Body of pancreas (tissue), 4 donors: ENCODE measurements around the gene DPYSL4. TPM values are rescaled to one million over a fixed set of nuclear protein-coding genes. Genes with fewer than 3 reads are reported as not detected.
"Not testable (repeated sequence)": the region's sequence is repeated elsewhere in the genome, so short reads cannot be mapped to it uniquely, and the experiment has no call there.

Experiments used
- ATAC-seq: fragments of 150-250 bp; one replicate; pipeline ENCODE4 v1.9.1; 2016
- DNase-seq, 4 donors: peaks; one replicate each; pipeline ENCODE4 v3.0.0-alpha.2; 2019
- H3K27ac ChIP-seq, 4 donors: fragments of 200-600 bp; sonication (generic); 1 replicate in 3 of 4; 2 replicates in 1 of 4; pipeline versions ENCODE4 v1.5.1 to v1.6.1; 2016 to 2019; ENCODE audit warnings: mild to moderate bottlenecking in 1 of 4, mixed read lengths in 1 of 4, moderate library complexity in 1 of 4
- H3K27me3 ChIP-seq, 2 donors: fragments of 200-600 bp; sonication (generic); one replicate each; pipeline ENCODE4 v1.6.0; 2016; ENCODE audit warnings: mild to moderate bottlenecking in 1 of 2
- H3K36me3 ChIP-seq, 2 donors: fragments of 200-600 bp; sonication (generic); replicated peaks in 1 of 2; 2 replicates each; pipeline ENCODE4 v1.5.1; 2016; ENCODE audit warnings: low read depth in 2 of 2; ENCODE audit not compliant: insufficient read depth in 1 of 2
- H3K4me1 ChIP-seq: fragments of 200-600 bp; sonication (generic); one replicate; pipeline ENCODE4 v1.6.0; 2016
- H3K4me3 ChIP-seq, 2 donors: fragments of 200-600 bp; sonication (generic); 1 replicate in 1 of 2; 2 replicates in 1 of 2; pipeline ENCODE4 v1.5.1; 2016 to 2019
- H3K9me3 ChIP-seq, 3 donors: fragments of 200-600 bp; sonication (generic); 1 replicate in 2 of 3; 2 replicates in 1 of 3; pipeline ENCODE4 v1.5.1; 2016
- POLR2A ChIP-seq, 3 donors: fragments of 450-650 bp; IDR thresholded peaks; one replicate each; pipeline ENCODE4 v1.6.1; 2016; ENCODE audit warnings: antibody characterized with exemption in 3 of 3, mild to moderate bottlenecking in 2 of 3
- WGBS, 2 donors: methylation state at CpG; one replicate each; pipeline ENCODE4 v1.1.5; 2017; 5-methylcytosine and 5-hydroxymethylcytosine counted together
- intact Hi-C: fragments of 100-400 bp; cut with DNase I; formaldehyde crosslinking; loops from one replicate; pipeline ENCODE4 v1.15.1; 2023
- total RNA-seq, 2 donors: library from RNA; depleted of rRNA; stranded (reverse); fragments of >200 nt; gene quantifications; one replicate each; pipeline ENCODE4 v1.1.0, GENCODE V29; 2016
- TF ChIP-seq, protein P1 (sequence below), 7 experiments: fragments of 450-650 bp in 4 of 7; fragments of 200-600 bp in 3 of 7; sonication (generic) in 3 of 7; IDR thresholded peaks; one replicate each; pipeline ENCODE4 v1.5.1; 2016 to 2019; ENCODE audit warnings: antibody characterized with exemption in 7 of 7

DPYSL4 gene
- total RNA-seq, 2 donors from 2014 or later, result 0.52 TPM; not detected in 1

DNA sequence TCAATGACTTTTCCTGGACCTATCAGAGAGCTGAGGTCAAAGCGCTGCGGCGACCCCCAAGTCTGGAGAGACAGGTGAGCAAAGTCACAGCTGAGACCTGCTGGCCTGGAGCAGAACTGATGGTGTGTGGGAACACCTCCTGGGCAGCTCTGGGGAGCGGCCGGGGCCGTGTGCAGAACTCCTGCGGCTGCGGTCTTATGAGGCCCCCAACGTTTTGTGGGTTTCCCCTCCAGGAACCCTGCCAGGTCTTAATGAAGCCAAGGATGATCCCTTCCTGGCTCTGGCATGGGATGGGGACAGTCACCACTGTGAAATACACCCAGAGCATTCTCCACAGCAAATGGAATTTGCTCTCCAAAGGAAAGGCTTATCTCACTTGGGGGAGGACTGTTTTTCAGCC lies 26.1 kb downstream of the DPYSL4 start:
- TF ChIP-seq POLR2A (IDR thresholded peaks at IDR 0.05), result no peak
- 80 to 92% methylated on average over 4 to 9 of the region's 9 CpGs for WGBS, 2 donors
- Histone ChIP-seq H3K36me3 (no peaks in the 10 kb centered on the region), H3K27ac (no peak overlapping the region), H3K27me3 (no peaks in the 10 kb centered on the region), H3K4me3 (no peak overlapping the region), H3K4me1 (no peaks in the 10 kb centered on the region), H3K9me3 (peaks cover 0 to 10% (median 0%) of the 10 kb centered on the region in 3 donors)
- intact Hi-C loops, result no loop called here
- no peak for DNase-seq
- ATAC-seq, result no peak

DNA sequence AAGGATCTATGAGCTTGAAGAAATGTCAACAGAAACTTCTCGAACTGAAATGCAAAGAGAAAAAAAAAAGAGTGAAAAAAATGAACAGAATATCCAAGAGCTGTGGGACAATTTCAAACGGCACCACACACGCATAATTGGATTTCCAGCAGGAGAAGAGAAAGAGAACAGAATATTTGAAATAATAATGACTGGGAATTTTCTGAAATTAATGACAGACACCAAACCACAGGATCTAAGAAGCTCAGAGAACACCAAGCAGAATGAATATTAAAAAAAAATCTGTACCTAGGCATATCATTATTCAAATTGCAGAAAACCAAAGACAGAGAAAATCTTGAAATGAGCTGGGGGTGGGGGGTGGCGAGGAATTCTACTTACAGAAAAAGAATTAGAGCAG lies 27.2 kb downstream of the DPYSL4 start:
- H3K9me3 ChIP-seq, result peaks cover 0 to 10% (median 0%) of the 10 kb centered on the region in 3 donors
- TF ChIP-seq, protein P1, sequence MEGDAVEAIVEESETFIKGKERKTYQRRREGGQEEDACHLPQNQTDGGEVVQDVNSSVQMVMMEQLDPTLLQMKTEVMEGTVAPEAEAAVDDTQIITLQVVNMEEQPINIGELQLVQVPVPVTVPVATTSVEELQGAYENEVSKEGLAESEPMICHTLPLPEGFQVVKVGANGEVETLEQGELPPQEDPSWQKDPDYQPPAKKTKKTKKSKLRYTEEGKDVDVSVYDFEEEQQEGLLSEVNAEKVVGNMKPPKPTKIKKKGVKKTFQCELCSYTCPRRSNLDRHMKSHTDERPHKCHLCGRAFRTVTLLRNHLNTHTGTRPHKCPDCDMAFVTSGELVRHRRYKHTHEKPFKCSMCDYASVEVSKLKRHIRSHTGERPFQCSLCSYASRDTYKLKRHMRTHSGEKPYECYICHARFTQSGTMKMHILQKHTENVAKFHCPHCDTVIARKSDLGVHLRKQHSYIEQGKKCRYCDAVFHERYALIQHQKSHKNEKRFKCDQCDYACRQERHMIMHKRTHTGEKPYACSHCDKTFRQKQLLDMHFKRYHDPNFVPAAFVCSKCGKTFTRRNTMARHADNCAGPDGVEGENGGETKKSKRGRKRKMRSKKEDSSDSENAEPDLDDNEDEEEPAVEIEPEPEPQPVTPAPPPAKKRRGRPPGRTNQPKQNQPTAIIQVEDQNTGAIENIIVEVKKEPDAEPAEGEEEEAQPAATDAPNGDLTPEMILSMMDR (IDR thresholded peaks at IDR 0.05), result no peak
- no peak for TF ChIP-seq POLR2A (IDR thresholded peaks at IDR 0.05)
- ATAC-seq (no peak), DNase-seq (no peak)
- H3K36me3 ChIP-seq, result no peaks in the 10 kb centered on the region
- no peaks in the 10 kb centered on the region for H3K27me3 ChIP-seq
- 47 to 57% methylated on average over 4 of the region's 4 CpGs for WGBS, 2 donors
- H3K4me3 ChIP-seq, result no peak overlapping the region
- no peaks in the 10 kb centered on the region for H3K4me1 ChIP-seq
- intact Hi-C loops, result no loop called here
- H3K27ac ChIP-seq, result no peak overlapping the region

DNA sequence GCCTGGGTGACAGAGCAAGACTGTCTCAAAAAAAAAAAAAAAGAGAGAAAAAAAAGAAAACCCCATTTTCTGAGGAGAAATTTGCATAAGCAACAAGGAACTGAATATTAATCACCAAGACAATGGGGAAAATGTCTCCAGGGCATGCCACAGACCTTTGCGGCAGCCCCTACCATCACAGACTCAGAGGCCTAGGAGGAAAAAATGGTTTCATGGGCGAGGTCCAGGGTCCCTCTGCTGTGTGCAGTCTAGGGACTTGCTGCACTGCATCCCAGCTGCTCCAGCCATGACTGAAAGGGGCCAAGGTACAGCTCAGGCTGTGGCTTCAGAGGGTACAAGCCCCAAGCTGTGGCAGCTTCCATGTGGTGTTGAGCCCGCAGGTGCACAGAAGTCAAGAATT lies 29.7 kb downstream of the DPYSL4 start:
- DNase-seq, intact Hi-C loops, H3K4me1 ChIP-seq, H3K9me3 ChIP-seq, H3K4me3 ChIP-seq, H3K36me3 ChIP-seq, ATAC-seq, H3K27me3 ChIP-seq, H3K27ac ChIP-seq: not testable (repeated sequence)
- WGBS, 2 donors, result 82 to 94% methylated on average over 3 of the region's 3 CpGs

DNA sequence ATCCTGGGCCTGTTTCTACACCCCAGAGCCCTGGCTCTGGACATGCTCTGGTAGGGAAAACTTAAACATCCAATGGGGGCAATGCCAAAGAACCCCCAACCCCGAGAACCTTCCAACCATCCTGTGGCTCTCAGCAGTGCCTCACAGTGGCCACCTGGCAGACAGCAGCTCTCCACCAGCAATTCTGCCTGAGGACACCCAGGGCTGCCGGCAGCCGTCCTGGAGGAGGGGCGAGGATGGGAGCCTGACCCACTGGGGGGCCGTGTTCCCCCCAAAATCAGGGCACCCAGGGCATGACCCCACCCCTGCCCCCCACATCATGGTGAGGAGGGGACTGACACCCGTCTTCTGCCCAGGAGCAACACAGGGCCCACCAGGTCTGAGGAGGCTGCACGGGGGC lies 32.7 kb downstream of the DPYSL4 start:
- no peak overlapping the region for H3K27ac ChIP-seq
- ATAC-seq (no peak), DNase-seq (no peak)
- 76 to 82% methylated on average over 5 to 7 of the region's 7 CpGs for WGBS, 2 donors
- no peaks in the 10 kb centered on the region for H3K36me3 ChIP-seq
- peaks cover 0 to 10% (median 0%) of the 10 kb centered on the region in 3 donors for H3K9me3 ChIP-seq
- intact Hi-C loops, result no loop called here
- no peak overlapping the region for H3K4me3 ChIP-seq
- H3K4me1 ChIP-seq, result peaks cover 6% of the 10 kb centered on the region
- TF ChIP-seq, protein P1 (IDR thresholded peaks at IDR 0.05), result no peak
- no peak for TF ChIP-seq POLR2A (IDR thresholded peaks at IDR 0.05)
- no peaks in the 10 kb centered on the region for H3K27me3 ChIP-seq

DNA sequence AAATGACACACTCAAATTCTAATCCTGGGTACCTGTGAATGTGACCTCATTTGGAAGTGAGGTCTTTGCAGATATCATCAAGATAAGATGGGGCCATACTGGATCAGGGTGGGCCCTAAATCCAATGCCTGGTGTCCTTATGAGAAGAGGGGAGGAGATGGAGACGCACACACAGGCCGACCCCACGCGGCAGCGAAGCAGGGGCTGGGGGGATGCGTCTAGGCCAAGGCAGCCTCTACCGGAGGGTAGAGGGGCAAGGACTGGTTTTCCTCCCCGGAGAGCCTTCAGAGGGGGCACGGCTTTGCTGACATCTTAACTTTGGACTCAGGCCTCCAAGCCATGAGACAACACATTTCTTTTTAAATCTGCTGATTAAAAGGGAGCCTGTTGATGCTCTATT lies 33.3 kb downstream of the DPYSL4 start:
- WGBS, 2 donors, result 88 to 94% methylated on average over 9 of the region's 9 CpGs
- DNase-seq, result no peak

DNA sequence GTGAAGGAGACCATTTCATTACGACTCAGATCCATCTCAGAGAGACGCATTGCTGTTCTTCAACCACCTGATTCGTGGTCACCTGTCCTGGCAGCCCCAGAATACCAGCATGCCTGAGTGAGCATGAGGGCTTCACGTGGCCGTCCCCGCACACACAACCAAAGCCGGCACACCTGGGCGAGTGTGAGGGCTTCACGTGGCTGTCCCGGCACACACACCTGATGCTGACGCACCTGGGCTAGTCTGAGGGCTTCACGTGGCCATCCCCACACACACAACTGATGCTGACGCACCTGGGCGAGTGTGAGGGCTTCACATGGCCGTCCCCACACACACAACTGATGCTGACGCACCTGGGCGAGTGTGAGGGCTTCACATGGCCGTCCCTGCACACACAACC lies 34.2 kb downstream of the DPYSL4 start:
- not testable (repeated sequence) for ATAC-seq, H3K4me1 ChIP-seq, H3K27ac ChIP-seq, DNase-seq, H3K36me3 ChIP-seq, H3K27me3 ChIP-seq, H3K9me3 ChIP-seq, H3K4me3 ChIP-seq
- WGBS, 2 donors, result 75 to 89% methylated on average over 10 to 18 of the region's 18 CpGs
- intact Hi-C loops, result loop anchor here (10.0 kb wide), 1 partner anchor 244 kb away; no protein-coding TSS in a partner anchor

More for the DNA sequence above, 33.3 kb downstream of the DPYSL4 start:
- Histone ChIP-seq H3K27ac (no peak overlapping the region), H3K9me3 (peaks cover 0 to 10% (median 0%) of the 10 kb centered on the region in 3 donors), H3K4me1 (peaks cover 6% of the 10 kb centered on the region), H3K36me3 (no peaks in the 10 kb centered on the region), H3K27me3 (no peaks in the 10 kb centered on the region), H3K4me3 (no peak overlapping the region)
- TF ChIP-seq, protein P1 (IDR thresholded peaks at IDR 0.05), result no peak
- TF ChIP-seq POLR2A (IDR thresholded peaks at IDR 0.05), result no peak
- ATAC-seq, result no peak
- intact Hi-C loops, result loop anchor here (10.0 kb wide), 1 partner anchor 245 kb away; no protein-coding TSS in a partner anchor
